Jurkat, Clone E6-1 (cell line): ENCODE data around the gene DNAJC16.

Experiments used
- DNase-seq: peaks from one replicate; pipeline ENCODE4 v3.0.0-alpha.2; 2011; ENCODE audit warnings: low read depth, low spot score
- H3K4me3 ChIP-seq: 2 replicates; pipeline ENCODE4 v1.5.1; 2011; ENCODE audit warnings: mild to moderate bottlenecking, low read length, control low read depth, moderate library complexity

The DNAJC16 gene

DNA sequence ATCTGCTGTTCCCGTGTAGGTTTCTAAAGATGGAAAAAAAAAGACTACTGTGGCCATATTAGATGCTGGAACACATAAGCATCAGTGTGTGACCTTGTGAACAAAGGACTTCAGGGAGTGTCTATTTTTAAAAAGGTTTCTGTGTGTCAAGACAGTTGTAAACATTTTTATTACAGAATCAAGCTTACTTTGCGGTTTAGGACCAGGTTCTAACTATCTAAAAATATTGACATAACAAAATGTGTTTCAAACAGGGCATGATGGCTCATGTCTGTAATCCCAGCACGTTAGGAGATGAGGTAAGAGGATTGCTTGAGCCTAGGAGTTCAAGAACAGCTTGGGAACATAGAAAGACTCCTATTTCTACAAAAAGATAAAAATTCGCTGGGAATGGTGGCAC is 83.5 kb downstream of the DNAJC16 start:
- H3K4me3 ChIP-seq, result no peak overlapping the region
- DNase-seq, result no peak

DNA sequence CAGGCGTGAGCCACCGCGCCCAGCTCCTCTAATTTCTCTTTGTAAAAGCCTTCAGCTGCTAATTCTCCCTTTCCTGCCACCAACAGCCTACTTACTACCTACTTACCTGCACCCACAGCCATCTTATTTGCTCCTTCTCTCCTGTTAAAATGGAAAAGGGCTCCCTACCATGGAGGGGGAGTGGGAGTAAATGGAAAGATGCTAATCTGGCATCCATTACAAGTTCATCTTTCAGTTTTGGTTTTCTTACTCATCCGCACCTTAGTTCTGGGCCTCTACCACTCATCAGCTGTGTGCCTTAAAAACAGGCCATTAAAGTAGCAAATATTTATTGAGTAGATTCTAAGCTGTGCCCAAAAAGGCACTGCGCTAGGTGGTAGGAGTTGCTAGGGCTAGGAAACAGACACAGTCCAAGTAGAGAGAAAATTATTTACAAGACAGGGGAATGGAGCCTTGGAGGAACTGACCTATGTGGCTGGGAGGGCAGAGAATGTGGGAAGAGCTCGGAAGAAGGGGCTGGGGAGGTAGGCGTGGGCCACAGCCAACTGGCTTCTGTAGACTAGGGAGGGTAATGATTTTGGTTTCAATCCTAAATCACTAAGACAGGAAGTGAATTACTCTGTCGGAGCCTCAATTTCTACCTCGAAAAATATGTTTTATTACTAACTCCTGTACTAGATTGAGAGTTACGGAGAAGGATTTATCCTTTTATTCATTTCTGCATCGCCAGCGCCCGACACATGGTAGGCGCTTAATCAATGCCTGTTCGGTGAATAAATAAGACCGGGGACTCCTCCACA is 89.9 kb downstream of the DNAJC16 start:
- DNase-seq, result no peak
- H3K4me3 ChIP-seq, result peak overlapping the region; percentile 56

GRCh38 chr1:15617173-15618076 is 90.8 kb downstream of the DNAJC16 start, which contains the start of gene DDI2:
Gene DDI2, plus strand, starts transcription at chr1:15617458. Its CDS starts 213 bp downstream, at chr1:15617671.
- peak within 1 kb of the TSS; percentile 79 for H3K4me3 ChIP-seq
- DNase-seq, result peak; percentile 93

DNA sequence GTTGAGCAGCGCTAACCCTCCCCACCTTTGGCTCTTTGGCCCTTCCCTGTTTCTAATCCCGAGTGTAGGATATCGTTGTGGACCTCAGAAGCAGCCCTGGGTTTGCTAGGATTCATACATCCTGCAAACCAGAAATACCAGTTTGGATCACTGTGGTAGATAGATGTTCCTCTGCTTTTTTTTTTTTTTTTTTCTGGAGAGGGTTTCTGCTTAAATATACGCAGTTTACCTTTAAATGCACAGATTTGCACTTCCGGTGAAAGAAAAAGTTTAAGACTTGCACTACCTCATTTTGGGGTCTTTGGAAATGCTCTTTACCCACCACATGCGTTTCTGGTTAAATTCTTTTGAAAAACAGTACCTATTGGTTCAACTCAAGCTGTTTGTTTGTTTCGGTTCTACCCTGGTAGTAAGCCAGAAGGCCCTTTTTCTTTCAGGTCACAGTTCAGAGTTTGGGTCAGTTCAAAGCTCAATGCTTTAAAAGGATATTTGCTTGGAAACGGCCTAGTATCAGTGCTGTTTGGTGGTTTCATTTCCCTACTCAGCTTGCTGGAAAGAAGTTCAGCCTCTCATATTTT is 91.5 kb downstream of the DNAJC16 start:
- DNase-seq, result peak; percentile 19

GRCh38 chr1:15618655-15619525 is 92.2 kb downstream of the DNAJC16 start:
- no peak for DNase-seq
- peak overlapping the region; percentile 79 for H3K4me3 ChIP-seq

More for the DNA sequence above, 91.5 kb downstream of the DNAJC16 start:
- peak overlapping the region; percentile 79 for H3K4me3 ChIP-seq

- no peak overlapping the region for H3K4me3 ChIP-seq
These were observed 93.5 kb downstream of the DNAJC16 start for GRCh38 chr1:15620155-15620545.

GRCh38 chr1:15620902-15621682 is 94.4 kb downstream of the DNAJC16 start:
- H3K4me3 ChIP-seq, result no peak overlapping the region
- no peak for DNase-seq

More at GRCh38 chr1:15620155-15620545, 93.5 kb downstream of the DNAJC16 start:
- no peak for DNase-seq

- H3K4me3 ChIP-seq, result no peak overlapping the region
- DNase-seq, result no peak
These were observed 95.3 kb downstream of the DNAJC16 start for GRCh38 chr1:15621975-15622374.

DNA sequence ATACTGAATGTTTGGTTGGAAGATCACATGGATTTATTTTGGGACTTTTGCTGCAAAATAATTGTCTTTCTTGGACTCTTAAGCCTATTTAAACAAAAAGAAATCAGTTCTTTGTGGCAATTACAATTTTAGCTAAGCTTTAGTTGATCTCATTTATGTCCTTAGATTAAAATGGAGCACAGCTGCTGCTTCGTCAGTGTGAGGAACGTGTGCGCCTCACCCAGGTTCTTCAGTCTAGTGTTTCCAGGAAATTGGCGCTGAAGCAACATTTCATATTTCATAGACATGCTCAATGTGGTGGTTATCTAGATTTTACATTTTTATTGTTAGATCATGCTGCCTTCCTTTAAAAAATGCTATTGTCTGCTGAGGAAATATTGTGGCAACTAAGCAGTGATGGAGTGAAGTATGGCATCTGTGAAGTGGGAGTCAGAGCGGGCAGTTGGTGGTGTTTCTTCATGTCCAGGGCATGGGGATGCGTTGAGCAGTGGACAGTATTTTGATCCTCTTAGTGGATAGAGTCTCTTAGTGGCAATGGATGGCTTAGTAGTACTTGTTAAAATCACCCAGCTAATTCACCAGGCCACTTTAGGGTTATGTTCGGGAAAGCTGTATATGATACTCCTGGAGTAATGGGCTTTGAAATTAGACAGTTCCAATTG is 96.2 kb downstream of the DNAJC16 start:
- H3K4me3 ChIP-seq, result no peak overlapping the region
- DNase-seq, result no peak

- no peak overlapping the region for H3K4me3 ChIP-seq
- DNase-seq, result no peak
These were observed 96.8 kb downstream of the DNAJC16 start for GRCh38 chr1:15623435-15623834.

- H3K4me3 ChIP-seq, result no peak overlapping the region
- no peak for DNase-seq
These were observed 97.6 kb downstream of the DNAJC16 start for GRCh38 chr1:15624133-15624714.

- no peak overlapping the region for H3K4me3 ChIP-seq
- DNase-seq, result no peak
These were observed 98.6 kb downstream of the DNAJC16 start for GRCh38 chr1:15625056-15625917.
